Neural cell (in vitro differentiated cells): ENCODE results near the gene PPP1R36. TPM values are rescaled to one million over a fixed set of nuclear protein-coding genes. Genes with fewer than 3 reads are reported as not detected.
"Not testable (repeated sequence)": the region's sequence is repeated elsewhere in the genome, so short reads cannot be mapped to it uniquely, and the experiment has no call there.

Experiments used
- H2AFZ ChIP-seq: fragments of 200-600, 300-800 bp; sonication (generic), shearing (Covaris generic); 2 replicates; pipeline ENCODE4 v1.6.0; 2014; ENCODE audit warnings: low read depth, mild to moderate bottlenecking, antibody characterized with exemption, low read length, moderate library complexity
- H3F3A ChIP-seq: fragments of 200-600 bp; shearing (Covaris generic); 2 replicates; pipeline ENCODE4 v1.6.1; 2016; ENCODE audit warnings: mild to moderate bottlenecking, moderate library complexity, mixed read lengths, antibody characterized with exemption, low read length; ENCODE audit not compliant: insufficient read depth, poor library complexity, severe bottlenecking
- H3K27ac ChIP-seq: fragments of 200-600, 300-800 bp; sonication (generic), shearing (Covaris generic); 2 replicates; pipeline ENCODE4 v1.5.1; 2014; ENCODE audit warnings: mild to moderate bottlenecking, low read length, moderate library complexity
- H3K27me3 ChIP-seq: fragments of 300-800, 200-600 bp; sonication (generic), shearing (Covaris generic); 2 replicates; pipeline ENCODE4 v1.6.0; 2014; ENCODE audit warnings: mild to moderate bottlenecking, low read depth, low read length, moderate library complexity; ENCODE audit not compliant: insufficient read depth
- H3K36me3 ChIP-seq: fragments of 300-800, 200-600 bp; sonication (generic), shearing (Covaris generic); 2 replicates; pipeline ENCODE4 v1.5.1; 2014; ENCODE audit warnings: mild to moderate bottlenecking, antibody characterized with exemption, low read length, moderate library complexity; ENCODE audit not compliant: insufficient read depth
- H3K4me2 ChIP-seq: fragments of 300-800, 200-600 bp; sonication (generic), shearing (Covaris generic); 2 replicates; pipeline ENCODE4 v1.6.0; 2014; ENCODE audit warnings: mild to moderate bottlenecking, low read length
- H3K4me3 ChIP-seq: fragments of 300-800, 200-600 bp; sonication (generic), shearing (Covaris generic); 2 replicates; pipeline ENCODE4 v1.5.1; 2014; ENCODE audit warnings: mild to moderate bottlenecking, low read length, moderate library complexity
- H3K79me2 ChIP-seq: fragments of 200-600 bp; shearing (Covaris generic); replicated peaks from 2 replicates; pipeline ENCODE4 v1.6.0; 2014; ENCODE audit warnings: mild to moderate bottlenecking, low read length, moderate library complexity; ENCODE audit not compliant: insufficient read depth
- H3K9ac ChIP-seq: fragments of 300-800, 200-600 bp; sonication (generic), shearing (Covaris generic); 2 replicates; pipeline ENCODE4 v1.6.1; 2016; ENCODE audit warnings: mild to moderate bottlenecking, low read length, mixed read lengths
- H3K9me2 ChIP-seq: fragments of 200-600 bp; shearing (Covaris generic); 2 replicates; pipeline ENCODE4 v1.6.1; 2016; ENCODE audit warnings: mild to moderate bottlenecking, low read length, mixed read lengths; ENCODE audit not compliant: insufficient read depth
- H3K9me3 ChIP-seq: fragments of 200-600, 300-800 bp; sonication (generic), shearing (Covaris generic); 2 replicates; pipeline ENCODE4 v1.6.1; 2016; ENCODE audit warnings: mild to moderate bottlenecking, mixed run types, low read length, moderate library complexity, mixed read lengths
- H4K20me1 ChIP-seq: fragments of 200-600 bp; shearing (Covaris generic); 2 replicates; pipeline ENCODE4 v1.6.1; 2016; ENCODE audit warnings: mild to moderate bottlenecking, mixed run types; ENCODE audit not compliant: insufficient read depth
- CTCF ChIP-seq: fragments of 450-650 bp; IDR thresholded peaks from 2 replicates; pipeline ENCODE4 v1.5.1; 2014; ENCODE audit warnings: antibody characterized with exemption, mild to moderate bottlenecking, moderate library complexity; ENCODE audit not compliant: poor library complexity, severe bottlenecking
- EP300 ChIP-seq: fragments of 450-650 bp; conservative IDR thresholded peaks from 2 replicates; pipeline ENCODE4 v1.6.1; 2014; ENCODE audit warnings: antibody characterized with exemption, mild to moderate bottlenecking, moderate library complexity; ENCODE audit not compliant: poor library complexity, severe bottlenecking
- EZH2 ChIP-seq: fragments of 200-600, 300-800 bp; shearing (Covaris generic), sonication (generic); IDR thresholded peaks from 2 replicates; pipeline ENCODE4 v1.6.1; 2014; ENCODE audit warnings: antibody characterized with exemption, low read length, borderline replicate concordance, mild to moderate bottlenecking; ENCODE audit not compliant: insufficient read depth, poor library complexity, severe bottlenecking
- MXI1 ChIP-seq: fragments of 450-650 bp; conservative IDR thresholded peaks from 2 replicates; pipeline ENCODE4 v1.6.1; 2014; ENCODE audit warnings: antibody characterized with exemption, mild to moderate bottlenecking; ENCODE audit not compliant: poor library complexity, severe bottlenecking
- POLR2AphosphoS5 ChIP-seq: IDR thresholded peaks from 2 replicates; pipeline ENCODE4 v1.6.1; 2012
- RAD21 ChIP-seq: fragments of 450-650 bp; conservative IDR thresholded peaks from 2 replicates; pipeline ENCODE4 v1.6.1; 2014; ENCODE audit warnings: antibody characterized with exemption, mild to moderate bottlenecking, moderate library complexity
- REST ChIP-seq: IDR thresholded peaks from 2 replicates; pipeline ENCODE4 v1.6.1; 2012; ENCODE audit warnings: borderline replicate concordance
- SMC3 ChIP-seq: fragments of 450-650 bp; conservative IDR thresholded peaks from 2 replicates; pipeline ENCODE4 v1.6.1; 2014; ENCODE audit warnings: antibody characterized with exemption, mild to moderate bottlenecking, moderate library complexity; ENCODE audit not compliant: poor library complexity
- TAF1 ChIP-seq: IDR thresholded peaks from 2 replicates; pipeline ENCODE4 v1.6.1; 2012; ENCODE audit warnings: low read depth
- polyA plus RNA-seq: library from polyadenylated mRNA; depleted of rRNA; stranded (reverse); fragments of >200 nt; gene quantifications from 2 replicates; pipeline ENCODE4 v1.2.3, GENCODE V29; 2014

Gene PPP1R36
- polyA plus RNA-seq, 1 donor from 2014 or later: not detected

DNA sequence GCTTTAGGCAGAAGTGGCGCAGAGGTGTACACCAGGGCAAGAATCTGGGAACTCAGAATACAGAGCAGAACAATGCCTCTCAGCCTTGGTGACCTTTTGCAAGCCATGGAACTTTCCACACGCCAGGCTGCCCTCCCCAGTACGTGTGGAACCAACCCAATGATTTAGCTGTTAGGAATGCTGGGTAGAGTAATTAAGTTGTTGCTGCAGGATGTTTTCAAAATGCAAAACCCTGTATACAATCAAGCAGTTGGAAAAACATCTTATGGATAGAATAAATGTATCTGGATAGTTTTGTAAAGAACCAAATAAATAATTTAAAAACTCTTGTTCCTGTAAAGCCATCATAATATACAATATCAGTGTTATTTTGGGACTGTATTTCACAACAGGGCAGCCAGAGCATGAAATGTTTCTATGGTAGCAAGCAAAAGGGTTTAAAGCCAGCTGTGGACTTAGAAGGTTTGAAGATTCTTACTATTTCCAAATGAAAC, 19.4 kb downstream of the PPP1R36 start:
- TF ChIP-seq SMC3: no peak
- TF ChIP-seq EZH2: no peak
- no peak for TF ChIP-seq POLR2AphosphoS5
- no peak for TF ChIP-seq TAF1
- no peak for TF ChIP-seq CTCF
- TF ChIP-seq MXI1: no peak
- TF ChIP-seq RAD21: no peak
- TF ChIP-seq EP300: no peak
- no peak for TF ChIP-seq REST
- no peaks in the 10 kb centered on the region for H3F3A ChIP-seq
- H3K9me3 ChIP-seq: no peaks in the 10 kb centered on the region
- no peak overlapping the region for H3K4me3 ChIP-seq
- no peaks in the 10 kb centered on the region for H3K36me3 ChIP-seq
- H3K27ac ChIP-seq: no peak overlapping the region
- no peak overlapping the region for H3K4me2 ChIP-seq
- no peaks in the 10 kb centered on the region for H3K79me2 ChIP-seq
- H3K27me3 ChIP-seq: no peaks in the 10 kb centered on the region
- no peaks in the 10 kb centered on the region for H3K9me2 ChIP-seq
- H2AFZ ChIP-seq: no peak overlapping the region
- H3K9ac ChIP-seq: no peak overlapping the region
- no peaks in the 10 kb centered on the region for H4K20me1 ChIP-seq

- not testable (repeated sequence) for H3K4me2 ChIP-seq, H4K20me1 ChIP-seq, H3K27me3 ChIP-seq, H3K9me2 ChIP-seq, H3K36me3 ChIP-seq, H2AFZ ChIP-seq, H3K9ac ChIP-seq, H3K27ac ChIP-seq, H3K79me2 ChIP-seq, H3F3A ChIP-seq, H3K9me3 ChIP-seq, H3K4me3 ChIP-seq
These were observed 19.9 kb downstream of the PPP1R36 start for GRCh38 chr14:64569646-64570045.
